Measurements from ENCODE around the gene GPR32. TPM values are rescaled to one million over a fixed set of nuclear protein-coding genes. Genes with fewer than 3 reads are reported as not detected.
"Not testable (repeated sequence)": the region's sequence is repeated elsewhere in the genome, so short reads cannot be mapped to it uniquely, and the experiment has no call there.

Gene GPR32
- total RNA-seq, 4 donors from 2014 or later, result not detected

- 69% methylated on average over 18 of the region's 18 CpGs for WGBS
- TF ChIP-seq EP300 (IDR thresholded peaks at IDR 0.05), result no peak
- no peak for TF ChIP-seq POLR2A (IDR thresholded peaks at IDR 0.05)
- no peak for TF ChIP-seq POLR2AphosphoS5 (IDR thresholded peaks at IDR 0.05)
- TF ChIP-seq, protein P1, sequence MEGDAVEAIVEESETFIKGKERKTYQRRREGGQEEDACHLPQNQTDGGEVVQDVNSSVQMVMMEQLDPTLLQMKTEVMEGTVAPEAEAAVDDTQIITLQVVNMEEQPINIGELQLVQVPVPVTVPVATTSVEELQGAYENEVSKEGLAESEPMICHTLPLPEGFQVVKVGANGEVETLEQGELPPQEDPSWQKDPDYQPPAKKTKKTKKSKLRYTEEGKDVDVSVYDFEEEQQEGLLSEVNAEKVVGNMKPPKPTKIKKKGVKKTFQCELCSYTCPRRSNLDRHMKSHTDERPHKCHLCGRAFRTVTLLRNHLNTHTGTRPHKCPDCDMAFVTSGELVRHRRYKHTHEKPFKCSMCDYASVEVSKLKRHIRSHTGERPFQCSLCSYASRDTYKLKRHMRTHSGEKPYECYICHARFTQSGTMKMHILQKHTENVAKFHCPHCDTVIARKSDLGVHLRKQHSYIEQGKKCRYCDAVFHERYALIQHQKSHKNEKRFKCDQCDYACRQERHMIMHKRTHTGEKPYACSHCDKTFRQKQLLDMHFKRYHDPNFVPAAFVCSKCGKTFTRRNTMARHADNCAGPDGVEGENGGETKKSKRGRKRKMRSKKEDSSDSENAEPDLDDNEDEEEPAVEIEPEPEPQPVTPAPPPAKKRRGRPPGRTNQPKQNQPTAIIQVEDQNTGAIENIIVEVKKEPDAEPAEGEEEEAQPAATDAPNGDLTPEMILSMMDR (IDR thresholded peaks at IDR 0.05), result no peak
These were observed 28.9 kb upstream of the GPR32 start for GRCh38 chr19:50741179-50741933.

GRCh38 chr19:50743537-50743936 lies 26.7 kb upstream of the GPR32 start:
- peaks cover 52% of the 10 kb centered on the region for H3K27me3 ChIP-seq
- DNase-seq (ENCODE audit: low spot score in 2 of 2), result no peak
- no peak overlapping the region for H3K27ac ChIP-seq
- no peaks in the 10 kb centered on the region for H3K4me1 ChIP-seq
- no peak overlapping the region for H3K4me3 ChIP-seq
- 76% methylated on average over 6 of the region's 6 CpGs for WGBS
- no peaks in the 10 kb centered on the region for H3K9me3 ChIP-seq
- no peak for TF ChIP-seq EP300 (IDR thresholded peaks at IDR 0.05)
- no peak for TF ChIP-seq POLR2AphosphoS5 (IDR thresholded peaks at IDR 0.05)
- no peak for TF ChIP-seq POLR2A (IDR thresholded peaks at IDR 0.05)
- TF ChIP-seq, protein P1 (IDR thresholded peaks at IDR 0.05), result no peak
- H3K36me3 ChIP-seq, result no peaks in the 10 kb centered on the region

More at GRCh38 chr19:50741179-50741933, 28.9 kb upstream of the GPR32 start:
- Histone ChIP-seq H3K4me3 (no peak overlapping the region), H3K9me3 (no peaks in the 10 kb centered on the region), H3K36me3 (no peaks in the 10 kb centered on the region), H3K27me3 (peaks cover 66% of the 10 kb centered on the region), H3K27ac (no peak overlapping the region), H3K4me1 (no peaks in the 10 kb centered on the region)
- no peak for DNase-seq (ENCODE audit: low spot score in 2 of 2)

DNA sequence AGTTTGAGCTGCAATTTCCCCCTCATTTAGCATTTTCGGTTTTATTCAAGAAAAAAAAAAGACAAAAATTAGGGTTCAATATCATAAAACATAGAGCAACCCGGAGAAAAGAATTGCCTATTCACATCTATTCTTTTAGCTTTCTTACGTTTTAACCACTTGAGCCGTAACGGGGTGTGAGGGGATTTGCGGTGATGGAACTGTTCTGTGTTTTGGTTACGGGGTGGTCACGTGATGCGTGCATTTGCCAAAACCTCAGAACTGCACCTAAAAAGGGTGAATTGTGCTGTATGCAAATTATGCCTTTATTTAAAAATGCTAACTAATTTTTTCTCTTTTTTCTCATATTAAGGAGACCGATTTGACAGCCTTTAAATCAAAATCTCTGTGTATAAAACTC lies 25.0 kb upstream of the GPR32 start:
- H3K27me3 ChIP-seq, result peaks cover 48% of the 10 kb centered on the region
- TF ChIP-seq POLR2A (IDR thresholded peaks at IDR 0.05), result no peak
- TF ChIP-seq EP300 (IDR thresholded peaks at IDR 0.05), result no peak
- TF ChIP-seq POLR2AphosphoS5 (IDR thresholded peaks at IDR 0.05), result no peak
- TF ChIP-seq, protein P1 (IDR thresholded peaks at IDR 0.05), result no peak
- H3K36me3 ChIP-seq, result no peaks in the 10 kb centered on the region
- H3K9me3 ChIP-seq, result no peaks in the 10 kb centered on the region
- no peak for DNase-seq (ENCODE audit: low spot score in 2 of 2)
- H3K4me3 ChIP-seq, result no peak overlapping the region
- no peak overlapping the region for H3K27ac ChIP-seq
- H3K4me1 ChIP-seq, result no peaks in the 10 kb centered on the region
- WGBS, result 81% methylated on average over 10 of the region's 10 CpGs

- not testable (repeated sequence) for H3K9me3 ChIP-seq; DNase-seq (ENCODE audit: low spot score in 2 of 2); H3K36me3 ChIP-seq; H3K27ac ChIP-seq; H3K4me3 ChIP-seq; H3K4me1 ChIP-seq
- 63% methylated on average over 14 of the region's 14 CpGs for WGBS
- peaks cover 33% of the 10 kb centered on the region for H3K27me3 ChIP-seq
These were observed 23.1 kb upstream of the GPR32 start for GRCh38 chr19:50747141-50747540.

GRCh38 chr19:50749490-50749889 lies 20.8 kb upstream of the GPR32 start:
- 53% methylated on average over 6 of the region's 6 CpGs for WGBS
- DNase-seq (ENCODE audit: low spot score in 2 of 2), result no peak
- H3K4me1 ChIP-seq, result no peaks in the 10 kb centered on the region

More at GRCh38 chr19:50749490-50749889, 20.8 kb upstream of the GPR32 start:
- H3K27me3 ChIP-seq, result peaks cover 22% of the 10 kb centered on the region
- TF ChIP-seq, protein P1 (IDR thresholded peaks at IDR 0.05), result no peak
- TF ChIP-seq POLR2AphosphoS5 (IDR thresholded peaks at IDR 0.05), result no peak
- no peak overlapping the region for H3K27ac ChIP-seq
- H3K4me3 ChIP-seq, result no peak overlapping the region
- no peaks in the 10 kb centered on the region for H3K36me3 ChIP-seq
- H3K9me3 ChIP-seq, result no peaks in the 10 kb centered on the region
